ENCODE results near the gene FAM13B. TPM values are rescaled to one million over a fixed set of nuclear protein-coding genes. Genes with fewer than 3 reads are reported as not detected.
A peak's percentile ranks its signal among the peaks of the same experiment; 100 is the strongest.

Gene FAM13B
- total and polyA plus RNA-seq, 9 of the 15 experiments (the other 6 are each of a cell fraction or from before 2014, with no cell fraction given) = 2.3 to 21.6 (median 14.1) TPM

GRCh38 chr5:138065102-138065501, 32.2 kb upstream of the FAM13B start (continued):
- TF ChIP-seq REST (IDR thresholded peaks at IDR 0.05; ENCODE audit: borderline replicate concordance) = peak; percentile 38; the same call in 1 of the 2 replicates
- TF ChIP-seq REST (CRISPR knock-in tag; IDR thresholded peaks at IDR 0.05; ENCODE audit: low read depth) = no peak
- 0 out of 2 replicates have a peak, but pooled peaks have one; percentile 17 for TF ChIP-seq SMC3 (conservative IDR thresholded peaks at IDR 0.05; ENCODE audit: insufficient read depth, low read depth, low read length)
- 0 out of 2 replicates have a peak, but pooled peaks have one; percentile 12 for TF ChIP-seq RB1 (IDR thresholded peaks at IDR 0.05; ENCODE audit: low read depth)
